Fibroblast of villous mesenchyme (primary cell): ENCODE data around the gene SYNRG. TPM values are rescaled to one million over a fixed set of nuclear protein-coding genes. Genes with fewer than 3 reads are reported as not detected.
"Not testable (repeated sequence)": the region's sequence is repeated elsewhere in the genome, so short reads cannot be mapped to it uniquely, and the experiment has no call there.

Experiments
- DNase-seq: peaks from one replicate; pipeline ENCODE4 v3.0.0-alpha.2; 2010; ENCODE audit warnings: low read depth
- H3K4me3 ChIP-seq: 2 replicates; pipeline ENCODE4 v1.5.1; 2011; ENCODE audit warnings: low read depth, mild to moderate bottlenecking, low read length
- CTCF ChIP-seq: IDR thresholded peaks from 2 replicates; pipeline ENCODE4 v1.5.1; 2012; ENCODE audit warnings: low read depth, mild to moderate bottlenecking, low read length; ENCODE audit not compliant: insufficient read depth
- total RNA-seq: library from RNA; depleted of rRNA; stranded (reverse); fragments of >200 nt; gene quantifications from 2 replicates; pipeline ENCODE4 v1.2.3, GENCODE V29; 2012

Gene SYNRG
- total RNA-seq, 1 donor, result 22.5 TPM

GRCh38 chr17:37610971-37611370 is 1.8 kb upstream of the SYNRG start:
- no peak for DNase-seq
- no peak overlapping the region for H3K4me3 ChIP-seq
- TF ChIP-seq CTCF, result no peak

GRCh38 chr17:37610041-37610420 is 813 bp upstream of the SYNRG start:
- not testable (repeated sequence) for DNase-seq
- H3K4me3 ChIP-seq, result peak overlapping the region; percentile 53

- peak overlapping the region; percentile 95 for H3K4me3 ChIP-seq
- peak; percentile 51 for DNase-seq
- no peak for TF ChIP-seq CTCF
Measured at GRCh38 chr17:37608351-37609169, 658 bp downstream of the SYNRG start.

GRCh38 chr17:37607637-37608331 is 1.4 kb downstream of the SYNRG start:
- TF ChIP-seq CTCF, result no peak
- peak overlapping the region; percentile 95 for H3K4me3 ChIP-seq
- no peak for DNase-seq

- no peak overlapping the region for H3K4me3 ChIP-seq
- TF ChIP-seq CTCF, result no peak
- peak; percentile 7 for DNase-seq
Measured at GRCh38 chr17:37605813-37606505, 3.3 kb downstream of the SYNRG start.

GRCh38 chr17:37605081-37605480 is 4.1 kb downstream of the SYNRG start:
- no peak for TF ChIP-seq CTCF
- peak; percentile 11 for DNase-seq
- H3K4me3 ChIP-seq, result no peak overlapping the region

GRCh38 chr17:37604556-37604955 is 4.7 kb downstream of the SYNRG start:
- TF ChIP-seq CTCF, result no peak
- H3K4me3 ChIP-seq, result no peak overlapping the region
- DNase-seq, result no peak
